GM18505 (cell line): Measurements from ENCODE around the gene RAB5IF.

Experiments
- ATAC-seq: cut with Tn5 transposase; IDR thresholded peaks from one replicate; pipeline ENCODE4 v1.9.1; 2021; ENCODE audit not compliant: unreplicated experiment
- POLR2A ChIP-seq: IDR thresholded peaks from 4 replicates; pipeline ENCODE4 v1.6.1; 2011; ENCODE audit warnings: borderline replicate concordance; ENCODE audit not compliant: insufficient read depth, insufficient read length; ENCODE audit errors: extremely low read depth

RAB5IF gene

GRCh38 chr20:36574366-36575135 is 31.0 kb upstream of the RAB5IF start:
- ATAC-seq: no peak
- peak; percentile 13 for TF ChIP-seq POLR2A

- no peak for ATAC-seq
- TF ChIP-seq POLR2A: no peak
These were observed 29.5 kb upstream of the RAB5IF start for GRCh38 chr20:36576081-36576445.

GRCh38 chr20:36578356-36579041 is 27.1 kb upstream of the RAB5IF start:
- ATAC-seq: no peak
- no peak for TF ChIP-seq POLR2A

GRCh38 chr20:36579996-36580545 is 25.5 kb upstream of the RAB5IF start:
- TF ChIP-seq POLR2A: no peak
- ATAC-seq: no peak

- TF ChIP-seq POLR2A: no peak
- no peak for ATAC-seq
These were observed 23.3 kb upstream of the RAB5IF start for GRCh38 chr20:36582322-36582721.

GRCh38 chr20:36582821-36583220 is 22.8 kb upstream of the RAB5IF start:
- no peak for TF ChIP-seq POLR2A
- ATAC-seq: no peak

GRCh38 chr20:36584018-36584481 is 21.5 kb upstream of the RAB5IF start:
- TF ChIP-seq POLR2A: no peak
- no peak for ATAC-seq

GRCh38 chr20:36585410-36586125 is 20.0 kb upstream of the RAB5IF start:
- no peak for TF ChIP-seq POLR2A
- ATAC-seq: no peak

- ATAC-seq: no peak
- TF ChIP-seq POLR2A: no peak
These were observed 18.1 kb upstream of the RAB5IF start for GRCh38 chr20:36587388-36588070.

- TF ChIP-seq POLR2A: no peak
- ATAC-seq: no peak
These were observed 14.3 kb upstream of the RAB5IF start for GRCh38 chr20:36591281-36591680.

GRCh38 chr20:36591854-36592641 is 13.5 kb upstream of the RAB5IF start:
- ATAC-seq: no peak
- no peak for TF ChIP-seq POLR2A

GRCh38 chr20:36593347-36593929 is 12.1 kb upstream of the RAB5IF start:
- no peak for TF ChIP-seq POLR2A
- no peak for ATAC-seq
